ENCODE data around the gene HSPD1.
"Not testable (repeated sequence)": the region's sequence is repeated elsewhere in the genome, so short reads cannot be mapped to it uniquely, and the experiment has no call there.

Gene HSPD1

GRCh38 chr2:197496695-197497094, 2.9 kb downstream of the HSPD1 start:
- no peak for DNase-seq (ENCODE audit: low read depth)

- DNase-seq (ENCODE audit: low read depth) = no peak
Measured at GRCh38 chr2:197495433-197496134, 4.1 kb downstream of the HSPD1 start.

- DNase-seq (ENCODE audit: low read depth) = no peak
Measured at GRCh38 chr2:197487385-197487784, 12.3 kb downstream of the HSPD1 start.

GRCh38 chr2:197486175-197486574, 13.5 kb downstream of the HSPD1 start:
- no peak for DNase-seq (ENCODE audit: low read depth)

- not testable (repeated sequence) for DNase-seq (ENCODE audit: low read depth)
Measured at GRCh38 chr2:197484248-197484647, 15.4 kb downstream of the HSPD1 start.

- DNase-seq (ENCODE audit: low read depth) = no peak
Measured at GRCh38 chr2:197480165-197481036, 19.2 kb downstream of the HSPD1 start.

GRCh38 chr2:197477797-197478196, 21.8 kb downstream of the HSPD1 start:
- no peak for DNase-seq (ENCODE audit: low read depth)

- DNase-seq (ENCODE audit: low read depth) = no peak
Measured at GRCh38 chr2:197472166-197472565, 27.5 kb downstream of the HSPD1 start.

GRCh38 chr2:197464175-197464574, 35.5 kb downstream of the HSPD1 start:
- no peak for DNase-seq (ENCODE audit: low read depth)

- no peak for DNase-seq (ENCODE audit: low read depth)
Measured at GRCh38 chr2:197461057-197461456, 38.6 kb downstream of the HSPD1 start.

- no peak for DNase-seq (ENCODE audit: low read depth)
Measured at GRCh38 chr2:197460649-197461048, 39.0 kb downstream of the HSPD1 start.

- DNase-seq (ENCODE audit: low read depth) = no peak
Measured at GRCh38 chr2:197455428-197455827, 44.2 kb downstream of the HSPD1 start.

- no peak for DNase-seq (ENCODE audit: low read depth)
Measured at GRCh38 chr2:197454923-197455322, 44.7 kb downstream of the HSPD1 start.

GRCh38 chr2:197453914-197454398, 45.7 kb downstream of the HSPD1 start:
- DNase-seq (ENCODE audit: low read depth) = no peak

GRCh38 chr2:197453123-197453913, 46.3 kb downstream of the HSPD1 start, which contains the start of gene COQ10B:
COQ10B (plus strand) TSS chr2:197453552; CDS start chr2:197453561, 9 bp downstream.
- DNase-seq (ENCODE audit: low read depth) = peak; percentile 96

- DNase-seq (ENCODE audit: low read depth) = no peak
Measured at GRCh38 chr2:197452754-197453122, 46.9 kb downstream of the HSPD1 start.

- DNase-seq (ENCODE audit: low read depth) = not testable (repeated sequence)
Measured at GRCh38 chr2:197450935-197451358, 48.7 kb downstream of the HSPD1 start.

- DNase-seq (ENCODE audit: low read depth) = no peak
Measured at GRCh38 chr2:197450465-197450864, 49.2 kb downstream of the HSPD1 start.

- DNase-seq (ENCODE audit: low read depth) = no peak
Measured at GRCh38 chr2:197446844-197447243, 52.8 kb downstream of the HSPD1 start.

GRCh38 chr2:197445746-197446145, 53.9 kb downstream of the HSPD1 start:
- no peak for DNase-seq (ENCODE audit: low read depth)

GRCh38 chr2:197442857-197443256, 56.8 kb downstream of the HSPD1 start:
- no peak for DNase-seq (ENCODE audit: low read depth)

GRCh38 chr2:197437380-197437779, 62.3 kb downstream of the HSPD1 start:
- DNase-seq (ENCODE audit: low read depth) = no peak
